Measurements from ENCODE around the gene FKRP.
"Not testable (repeated sequence)": the region's sequence is repeated elsewhere in the genome, so short reads cannot be mapped to it uniquely, and the experiment has no call there.

FKRP gene

GRCh38 chr19:46759817-46760333, 14.0 kb downstream of the FKRP start:
- DNase-seq, result no peak

- no peak for DNase-seq
Observed at GRCh38 chr19:46760363-46760762, 14.5 kb downstream of the FKRP start.

- not testable (repeated sequence) for DNase-seq
Observed at GRCh38 chr19:46760897-46761296, 15.0 kb downstream of the FKRP start.

GRCh38 chr19:46761418-46761831, 15.6 kb downstream of the FKRP start:
- no peak for DNase-seq

GRCh38 chr19:46762245-46762890, 16.5 kb downstream of the FKRP start:
- no peak for DNase-seq

- no peak for DNase-seq
Observed at GRCh38 chr19:46764817-46765291, 19.0 kb downstream of the FKRP start.

- DNase-seq, result no peak
Observed at GRCh38 chr19:46766569-46767317, 20.9 kb downstream of the FKRP start.

GRCh38 chr19:46768746-46769145, 22.9 kb downstream of the FKRP start:
- DNase-seq, result not testable (repeated sequence)

GRCh38 chr19:46772170-46773017, 26.5 kb downstream of the FKRP start:
- DNase-seq, result no peak

GRCh38 chr19:46773018-46773399, 27.2 kb downstream of the FKRP start:
- no peak for DNase-seq

GRCh38 chr19:46775642-46776258, 29.9 kb downstream of the FKRP start:
- no peak for DNase-seq

- no peak for DNase-seq
Observed at GRCh38 chr19:46776927-46777911, 31.4 kb downstream of the FKRP start.

- not testable (repeated sequence) for DNase-seq
Observed at GRCh38 chr19:46777956-46778645, 32.2 kb downstream of the FKRP start.

GRCh38 chr19:46782355-46783019, 36.6 kb downstream of the FKRP start:
- no peak for DNase-seq

- peak; percentile 85 for DNase-seq
Observed at GRCh38 chr19:46783670-46784069, 37.8 kb downstream of the FKRP start.

GRCh38 chr19:46784262-46785053, 38.6 kb downstream of the FKRP start:
- DNase-seq, result peak; percentile 75

GRCh38 chr19:46785054-46785979, 39.5 kb downstream of the FKRP start:
- DNase-seq, result no peak

GRCh38 chr19:46785980-46786235, 40.1 kb downstream of the FKRP start:
- no peak for DNase-seq

All from NCI-H2107 (cell line).